Left hindlimb (tissue), 1 donor: ENCODE data around the gene PIK3C3.

Experiments used
- DNase-seq: peaks from one replicate; pipeline ENCODE4 v3.0.0-alpha.2; 2018

The PIK3C3 gene

GRCh38 chr18:41954827-41955613 lies at the start of gene PIK3C3:
PIK3C3 (plus strand) TSS chr18:41955234; CDS start chr18:41955292, 58 bp downstream.
- peak; percentile 97 for DNase-seq

GRCh38 chr18:41905786-41906527 lies 49.1 kb upstream of the PIK3C3 start:
- no peak for DNase-seq

GRCh38 chr18:41906528-41907146 lies 48.4 kb upstream of the PIK3C3 start:
- no peak for DNase-seq

- peak; percentile 25 for DNase-seq
Observed at GRCh38 chr18:41917181-41917580, 37.9 kb upstream of the PIK3C3 start.

- DNase-seq: no peak
Observed at GRCh38 chr18:41921770-41922169, 33.3 kb upstream of the PIK3C3 start.

- no peak for DNase-seq
Observed at GRCh38 chr18:41922176-41922575, 32.9 kb upstream of the PIK3C3 start.

- no peak for DNase-seq
Observed at GRCh38 chr18:41922841-41923240, 32.2 kb upstream of the PIK3C3 start.

GRCh38 chr18:41923446-41923845 lies 31.6 kb upstream of the PIK3C3 start:
- no peak for DNase-seq

- no peak for DNase-seq
Observed at GRCh38 chr18:41928581-41928980, 26.5 kb upstream of the PIK3C3 start.

GRCh38 chr18:41932899-41933298 lies 22.1 kb upstream of the PIK3C3 start:
- DNase-seq: no peak

- no peak for DNase-seq
Observed at GRCh38 chr18:41933778-41934177, 21.3 kb upstream of the PIK3C3 start.

GRCh38 chr18:41936471-41937134 lies 18.4 kb upstream of the PIK3C3 start:
- no peak for DNase-seq

GRCh38 chr18:41938445-41938844 lies 16.6 kb upstream of the PIK3C3 start:
- no peak for DNase-seq

GRCh38 chr18:41939326-41939725 lies 15.7 kb upstream of the PIK3C3 start:
- DNase-seq: no peak

- DNase-seq: no peak
Observed at GRCh38 chr18:41940506-41941215, 14.4 kb upstream of the PIK3C3 start.

- DNase-seq: no peak
Observed at GRCh38 chr18:41942254-41942653, 12.8 kb upstream of the PIK3C3 start.

- no peak for DNase-seq
Observed at GRCh38 chr18:41948544-41949110, 6.4 kb upstream of the PIK3C3 start.

- DNase-seq: no peak
Observed at GRCh38 chr18:41949206-41949920, 5.7 kb upstream of the PIK3C3 start.

- no peak for DNase-seq
Observed at GRCh38 chr18:41955688-41956087, 654 bp downstream of the PIK3C3 start.

GRCh38 chr18:41959045-41959444 lies 4.0 kb downstream of the PIK3C3 start:
- DNase-seq: no peak

- DNase-seq: no peak
Observed at GRCh38 chr18:41965634-41966255, 10.7 kb downstream of the PIK3C3 start.
